ENCODE measurements around the gene ABHD8. TPM values are rescaled to one million over a fixed set of nuclear protein-coding genes. Genes with fewer than 3 reads are reported as not detected.

Gene ABHD8
- total RNA-seq, 1 experiment from 2014 or later: 16.5 TPM

GRCh38 chr19:17242431-17243208 lies 60.6 kb downstream of the ABHD8 start:
- DNase-seq (ENCODE audit: low read depth): no peak

Other genes starting within 250 kb of the ABHD8 start
- gene HAUS8, start 228.0 kb downstream of the ABHD8 start, total RNA-seq (2014; rRNA removed; shearing (Covaris generic)): 13.8 and 15.9 TPM in 2 replicates
- gene MYO9B, start 227.6 kb downstream of the ABHD8 start, total RNA-seq (2014; rRNA removed; shearing (Covaris generic)): 31.6 and 36.9 TPM in 2 replicates
- 38.6 and 40.6 TPM in 2 replicates for gene USE1, start 88.1 kb downstream of the ABHD8 start, total RNA-seq (2014; rRNA removed; shearing (Covaris generic))
- gene OCEL1, start 77.2 kb downstream of the ABHD8 start, total RNA-seq (2014; rRNA removed; shearing (Covaris generic)): 5.1 and 8.1 TPM in 2 replicates
- 29.8 and 43.4 TPM in 2 replicates for gene NR2F6, start 57.5 kb downstream of the ABHD8 start, total RNA-seq (2014; rRNA removed; shearing (Covaris generic))
- gene USHBP1, start 38.7 kb downstream of the ABHD8 start, total RNA-seq (2014; rRNA removed; shearing (Covaris generic)): not detected in 2 replicates
- 132 and 133 TPM in 2 replicates for gene BABAM1, start 36.0 kb downstream of the ABHD8 start, total RNA-seq (2014; rRNA removed; shearing (Covaris generic))
- gene ANKLE1, start 21.5 kb downstream of the ABHD8 start, total RNA-seq (2014; rRNA removed; shearing (Covaris generic)): 1.2 and 1.3 TPM in 2 replicates
- 77.3 and 79.5 TPM in 2 replicates for gene MRPL34, start 2.4 kb upstream of the ABHD8 start, total RNA-seq (2014; rRNA removed; shearing (Covaris generic))
- gene DDA1, start 6.1 kb upstream of the ABHD8 start, total RNA-seq (2014; rRNA removed; shearing (Covaris generic)): 20.2 and 25.9 TPM in 2 replicates
- 2.9 and 3.7 TPM in 2 replicates for gene ANO8, start 31.4 kb upstream of the ABHD8 start, total RNA-seq (2014; rRNA removed; shearing (Covaris generic))
- 15.4 and 17.7 TPM in 2 replicates for gene GTPBP3, start 34.1 kb upstream of the ABHD8 start, total RNA-seq (2014; rRNA removed; shearing (Covaris generic))
- gene PLVAP, start 73.9 kb upstream of the ABHD8 start, total RNA-seq (2014; rRNA removed; shearing (Covaris generic)): not detected in 2 replicates
- not detected in 2 replicates for gene CCDC194, start 90.8 kb upstream of the ABHD8 start, total RNA-seq (2014; rRNA removed; shearing (Covaris generic))
- 46.1 and 65.6 TPM in 2 replicates for gene BST2, start 102.2 kb upstream of the ABHD8 start, total RNA-seq (2014; rRNA removed; shearing (Covaris generic))
- gene MVB12A, start 116.6 kb upstream of the ABHD8 start, total RNA-seq (2014; rRNA removed; shearing (Covaris generic)): 123 and 164 TPM in 2 replicates
- not detected in 2 replicates for gene TMEM221, start 145.2 kb upstream of the ABHD8 start, total RNA-seq (2014; rRNA removed; shearing (Covaris generic))
- not detected in 2 replicates for gene NXNL1, start 157.5 kb upstream of the ABHD8 start, total RNA-seq (2014; rRNA removed; shearing (Covaris generic))
- 7.9 and 8.7 TPM in 2 replicates for gene SLC27A1, start 167.1 kb upstream of the ABHD8 start, total RNA-seq (2014; rRNA removed; shearing (Covaris generic))
- gene PGLS, start 208.2 kb upstream of the ABHD8 start, total RNA-seq (2014; rRNA removed; shearing (Covaris generic)): 52.7 and 66.8 TPM in 2 replicates